ENCODE results near the gene TPRN. TPM values are rescaled to one million over a fixed set of nuclear protein-coding genes. Genes with fewer than 3 reads are reported as not detected.

The TPRN gene
- total and polyA plus RNA-seq, 9 of the 15 experiments (the other 6 are each of a cell fraction or from before 2014, with no cell fraction given), result 0.31 to 31.9 (median 4.4) TPM

GRCh38 chr9:137211532-137211931 lies 11.0 kb upstream of the TPRN start:
- H3K36me3 ChIP-seq (ENCODE audit: control insufficient read depth, insufficient read depth, low read length), result peaks cover 58% of the 10 kb centered on the region; the same call in 2 of the 3 replicates
- H3K9me3 ChIP-seq (replicated peaks; ENCODE audit: control insufficient read depth, insufficient read depth, low read depth, low read length), result no peaks in the 10 kb centered on the region
- H2AFZ ChIP-seq (ENCODE audit: low read depth, low read length), result no peak overlapping the region
- peaks cover 8% of the 10 kb centered on the region for H3K79me2 ChIP-seq (ENCODE audit: control insufficient read depth, insufficient read depth, low read length)
- 83% methylated on average over 13 of the region's 13 CpGs for WGBS (ENCODE audit: insufficient coverage, low coverage, missing lambda C conversion rate)
- H3K9me1 ChIP-seq (ENCODE audit: control insufficient read depth, insufficient read depth, low read length), result no peaks in the 10 kb centered on the region
- ATAC-seq, result peak; percentile 21
- no peak for FAIRE-seq
- no peak overlapping the region for H3K4me2 ChIP-seq (ENCODE audit: insufficient read depth, low read length)
- intact Hi-C loops (cut with micrococcal nuclease) (no loop called here), in situ Hi-C loops (cut with MboI) (no loop called here)
- H3K9ac ChIP-seq (ENCODE audit: insufficient read depth in 1 of 2, low read depth in 2 of 2, low read length in 2 of 2), result no peak overlapping the region; a peak in 1 of 4 replicates
- peaks cover 3% of the 10 kb centered on the region; the same call in 1 of the 2 replicates for H4K20me1 ChIP-seq (replicated peaks; ENCODE audit: control insufficient read depth, insufficient read depth, low read length)
- ChIA-PET POLR2A (interaction anchor here (0.6 to 1.7 kb wide), 3 partner anchors 9 to 156 kb away, joined by 3 to 5 read pairs (median 4); no protein-coding TSS in a partner anchor), CTCF (ENCODE audit: low intra/inter-chr PET ratio) (no interaction called here)
- no TSS peak for BruUV-seq (replicated peaks)
- TF ChIP-seq CCNT2 (IDR thresholded peaks at IDR 0.05; ENCODE audit: borderline replicate concordance, extremely low read depth, insufficient read length, low read depth, low read length) (no peak), POLR2G (IDR thresholded peaks at IDR 0.05; ENCODE audit: low read depth, low read length) (peak; percentile 66; the same call in 1 of the 2 replicates), RBFOX2 (IDR thresholded peaks at IDR 0.05; ENCODE audit: low read depth, low read length) (peak; percentile 49; the same call in 1 of the 2 replicates), SUPT5H (IDR thresholded peaks at IDR 0.05) (peak; percentile 48; the same call in 1 of the 2 replicates), FOXO4 (CRISPR knock-in tag; IDR thresholded peaks at IDR 0.05) (no peak), SMARCE1 (IDR thresholded peaks at IDR 0.05) (no peak), CHAMP1 (IDR thresholded peaks at IDR 0.05) (no peak), TBL1XR1 (IDR thresholded peaks at IDR 0.05; ENCODE audit: low read length in 2 of 2) (no peak), KHSRP (IDR thresholded peaks at IDR 0.05) (no peak), PREB (CRISPR knock-in tag; IDR thresholded peaks at IDR 0.05) (no peak), ZNF79 (CRISPR knock-in tag; IDR thresholded peaks at IDR 0.05; ENCODE audit: low read depth) (no peak), RFX1 (IDR thresholded peaks at IDR 0.05) (no peak), ARID4B (CRISPR knock-in tag; IDR thresholded peaks at IDR 0.05) (no peak)
- H3K4me3 ChIP-seq, result no peak overlapping the region
- no peak for DNase-seq (ENCODE audit: extremely low read depth in 1 of 4, low spot score in 3 of 4)
- H3K27me3 ChIP-seq (ENCODE audit: control insufficient read depth in 2 of 2, insufficient read depth in 2 of 2, low read length in 2 of 2), result no peaks in the 10 kb centered on the region
- H3K4me1 ChIP-seq (replicated peaks in 1 of 2; ENCODE audit: control insufficient read depth in 2 of 2, insufficient read depth in 2 of 2, low read length in 2 of 2), result peaks cover 5 to 55% of the 10 kb centered on the region in 2 experiments; a peak in 4 of 5 replicates
- no peak overlapping the region for H3K27ac ChIP-seq (ENCODE audit: extremely low read depth, low read depth, low read length)
